HK-2 (cell line): ENCODE results near the gene PRSS57.

ENCODE experiments used
- DNase-seq: peaks from one replicate; pipeline ENCODE4 v3.0.0-alpha.2; 2018; ENCODE audit not compliant: unreplicated experiment

Gene PRSS57

GRCh38 chr19:638906-639252 lies 56.4 kb downstream of the PRSS57 start:
- DNase-seq: no peak
